GM12878 (cell line): Measurements from ENCODE around the gene DMD.

Source experiments
- CTCF ChIP-seq, 3 experiments: IDR thresholded peaks in 2 of 3; conservative IDR thresholded peaks in 1 of 3; 2 replicates each; pipeline ENCODE4 v1.5.1; 2011; ENCODE audit warnings: low read depth in 3 of 3, low read length in 3 of 3, mild to moderate bottlenecking in 3 of 3, control low read depth in 2 of 3, moderate library complexity in 2 of 3, inconsistent platforms in 1 of 3, mixed read lengths in 1 of 3; ENCODE audit not compliant: control insufficient read depth in 2 of 3, insufficient read depth in 1 of 3; ENCODE audit errors: extremely low read depth in 1 of 3
- EGR1 ChIP-seq, 2 experiments: IDR thresholded peaks; 1 replicate in 1 of 2; 2 replicates in 1 of 2; pipeline ENCODE4 v1.6.1; 2011 to 2012; ENCODE audit warnings: low read depth in 2 of 2, low read length in 2 of 2, borderline replicate concordance in 1 of 2, mild to moderate bottlenecking in 1 of 2, moderate library complexity in 1 of 2
- EZH2 ChIP-seq: IDR thresholded peaks from 2 replicates; pipeline ENCODE4 v1.6.1; 2012; ENCODE audit warnings: low read depth, mild to moderate bottlenecking, control low read depth, inconsistent platforms, low read length, borderline replicate concordance; ENCODE audit not compliant: control insufficient read depth
- HCFC1 ChIP-seq: fragments of 150-350 bp; IDR thresholded peaks from 2 replicates; pipeline ENCODE4 v1.6.1; 2014; ENCODE audit warnings: low read length
- IRF3 ChIP-seq: fragments of 450-650 bp; IDR thresholded peaks from 2 replicates; pipeline ENCODE4 v1.6.1; 2014; ENCODE audit warnings: mild to moderate bottlenecking
- JUNB ChIP-seq: IDR thresholded peaks from 2 replicates; pipeline ENCODE4 v1.6.1; 2016; ENCODE audit warnings: antibody characterized with exemption, mild to moderate bottlenecking
- POLR2A ChIP-seq: IDR thresholded peaks from 2 replicates; pipeline ENCODE4 v1.6.1; 2011; ENCODE audit warnings: low read depth, mild to moderate bottlenecking, low read length
- TAF1 ChIP-seq: IDR thresholded peaks from 2 replicates; pipeline ENCODE4 v1.6.1; 2011; ENCODE audit warnings: mild to moderate bottlenecking, low read depth, low read length, borderline replicate concordance
- ZBED1 ChIP-seq: IDR thresholded peaks from 2 replicates; pipeline ENCODE4 v1.6.1; 2016; ENCODE audit warnings: borderline replicate concordance

- no peak for TF ChIP-seq IRF3
- no peak for TF ChIP-seq EZH2
- no peak for TF ChIP-seq CTCF (IDR thresholded peaks at IDR 0.05 in 2 of 3, conservative IDR thresholded peaks at IDR 0.05 in 1 of 3; ENCODE audit: control insufficient read depth in 2 of 3, extremely low read depth in 1 of 3, insufficient read depth in 1 of 3, low read depth in 3 of 3, low read length in 3 of 3)
- TF ChIP-seq ZBED1, result no peak
- no peak for TF ChIP-seq JUNB
- no peak for TF ChIP-seq EGR1 (IDR thresholded peaks at IDR 0.05; ENCODE audit: borderline replicate concordance in 1 of 2, low read depth in 2 of 2, low read length in 2 of 2)
- TF ChIP-seq POLR2A, result no peak
- no peak for TF ChIP-seq TAF1
- no peak for TF ChIP-seq HCFC1
These were observed 1666.2 kb downstream of the DMD start for GRCh38 chrX:31545191-31545590.
